Activated CD8-positive, alpha-beta memory T cell treated with anti-CD3 and anti-CD28 coated beads for 48 hours (primary cell): Measurements from ENCODE around the gene FGF16.
"Not testable (repeated sequence)": the region's sequence is repeated elsewhere in the genome, so short reads cannot be mapped to it uniquely, and the experiment has no call there.

Source experiments
- DNase-seq, 3 experiments: peaks; one replicate each; pipeline ENCODE4 v3.0.0-alpha.2; 2020; ENCODE audit warnings: low read depth in 2 of 3, low spot score in 2 of 3

The FGF16 gene

DNA sequence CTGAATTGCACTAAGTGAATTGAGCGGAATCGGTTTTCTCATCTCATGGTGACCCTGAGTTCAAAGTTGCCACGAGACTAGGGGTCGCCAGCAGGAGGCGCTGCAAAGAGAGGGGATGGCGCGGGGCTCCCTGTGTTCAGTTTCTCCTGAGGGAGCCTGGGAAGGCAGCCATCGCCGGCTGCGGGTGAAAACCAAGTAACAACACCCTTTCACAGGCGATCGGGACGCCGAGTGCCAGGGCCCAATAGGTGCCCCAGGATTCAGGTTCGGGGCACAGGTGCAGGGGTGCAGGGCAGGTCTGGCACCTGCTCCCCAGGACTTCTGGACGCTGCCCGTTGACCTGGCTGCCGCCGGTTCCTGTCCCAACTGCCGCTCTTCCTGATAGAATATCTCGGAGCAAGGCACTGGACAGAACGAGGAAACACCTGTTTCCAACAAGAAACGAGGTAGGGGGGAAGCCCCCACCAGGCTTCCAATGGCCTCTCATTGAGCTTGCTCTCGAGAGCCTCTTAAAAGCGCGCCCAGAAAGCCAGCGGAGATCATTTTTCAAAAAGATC is 1.1 kb upstream of the FGF16 start:
- DNase-seq, result no peak

DNA sequence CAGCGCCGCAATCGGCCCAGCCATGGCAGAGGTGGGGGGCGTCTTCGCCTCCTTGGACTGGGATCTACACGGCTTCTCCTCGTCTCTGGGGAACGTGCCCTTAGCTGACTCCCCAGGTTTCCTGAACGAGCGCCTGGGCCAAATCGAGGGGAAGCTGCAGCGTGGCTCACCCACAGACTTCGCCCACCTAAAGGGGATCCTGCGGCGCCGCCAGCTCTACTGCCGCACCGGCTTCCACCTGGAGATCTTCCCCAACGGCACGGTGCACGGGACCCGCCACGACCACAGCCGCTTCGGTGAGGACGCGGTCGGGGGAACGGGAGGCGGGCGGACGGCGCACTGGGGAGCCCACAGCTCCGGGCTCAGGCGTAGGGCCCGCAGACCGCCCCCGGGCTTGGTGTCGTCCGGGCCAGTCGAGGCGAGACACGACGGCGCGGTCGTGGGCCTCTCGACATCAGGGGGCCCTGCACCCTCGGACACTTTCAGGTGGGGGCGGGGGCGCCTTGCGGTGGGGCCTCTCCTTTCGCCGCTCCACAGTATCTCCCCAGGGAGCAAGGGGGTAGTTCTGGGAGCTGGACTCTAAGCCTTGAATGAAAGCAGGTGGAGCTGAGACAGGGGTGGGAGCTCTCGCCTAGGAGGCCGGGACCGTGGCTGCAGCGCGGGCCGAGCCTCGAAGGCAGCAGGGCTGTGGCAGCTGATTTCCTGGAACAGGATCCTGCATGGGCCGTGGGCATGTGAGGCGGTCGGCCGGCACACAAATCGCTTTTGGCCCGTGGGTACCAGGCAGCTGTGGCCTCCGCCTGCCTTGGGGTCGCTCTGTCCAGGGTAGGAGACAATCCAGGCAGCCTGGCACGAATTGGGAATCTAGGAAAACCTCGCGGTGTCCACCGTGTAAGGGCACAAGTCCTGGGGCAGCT is 722 bp downstream of the FGF16 start:
- DNase-seq, result no peak

DNA sequence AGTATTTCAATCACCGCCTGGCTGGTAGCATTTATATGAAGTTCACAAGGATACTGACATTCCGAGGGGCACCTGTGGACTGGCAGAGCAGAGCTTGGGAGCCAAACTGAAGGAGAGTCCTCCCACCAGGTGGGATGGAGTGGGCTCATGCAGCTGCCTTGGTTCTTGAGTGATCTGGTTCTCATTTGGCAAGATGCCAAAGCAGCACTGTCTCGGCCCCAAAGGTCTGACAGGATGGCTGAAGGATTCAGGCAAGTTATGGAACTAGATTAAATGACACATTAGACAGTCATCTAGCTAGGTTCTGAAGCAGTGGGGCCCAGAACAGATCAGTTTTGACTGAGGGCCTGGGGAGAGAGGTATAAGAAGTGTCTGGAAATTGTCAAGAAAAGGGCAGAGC is 3.2 kb downstream of the FGF16 start:
- DNase-seq, result no peak

DNA sequence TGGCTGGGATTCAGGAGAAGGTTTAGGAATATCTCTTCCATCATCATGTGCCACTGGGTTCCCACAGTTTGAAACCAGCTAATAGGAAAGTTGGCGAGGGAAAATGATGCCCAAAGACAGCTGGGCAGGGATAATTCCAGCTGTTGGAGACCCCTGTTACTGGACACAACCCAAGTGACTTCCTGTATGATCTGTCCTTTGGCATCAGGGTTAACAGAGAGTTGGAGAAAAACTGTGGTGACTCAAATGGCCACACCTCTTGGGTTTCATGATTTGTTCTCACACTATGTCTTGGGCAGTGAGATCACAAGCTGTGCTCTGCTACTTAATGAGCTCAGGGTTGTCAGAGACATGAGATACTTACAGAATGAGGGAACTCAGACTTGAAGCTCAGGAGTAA is 3.8 kb downstream of the FGF16 start:
- DNase-seq, result no peak

DNA sequence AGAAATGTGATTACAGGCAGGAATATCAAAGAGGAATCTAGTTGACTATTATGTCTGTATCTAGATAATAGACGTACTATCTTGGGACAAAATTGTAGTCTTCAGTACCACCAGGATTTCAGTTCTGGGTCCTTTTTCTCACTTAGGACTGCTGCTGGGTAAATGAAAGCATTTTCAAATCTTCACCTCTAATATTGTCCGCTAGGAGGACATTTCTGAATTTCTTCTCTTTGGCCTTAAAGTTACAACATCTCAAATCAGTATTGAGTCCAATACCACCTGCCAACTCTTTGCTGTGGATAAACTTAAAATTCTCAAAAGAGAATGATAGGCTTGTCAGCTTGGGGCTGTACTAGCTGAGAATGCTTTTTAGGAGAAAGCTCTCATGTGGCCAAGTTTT is 6.0 kb downstream of the FGF16 start:
- no peak for DNase-seq

DNA sequence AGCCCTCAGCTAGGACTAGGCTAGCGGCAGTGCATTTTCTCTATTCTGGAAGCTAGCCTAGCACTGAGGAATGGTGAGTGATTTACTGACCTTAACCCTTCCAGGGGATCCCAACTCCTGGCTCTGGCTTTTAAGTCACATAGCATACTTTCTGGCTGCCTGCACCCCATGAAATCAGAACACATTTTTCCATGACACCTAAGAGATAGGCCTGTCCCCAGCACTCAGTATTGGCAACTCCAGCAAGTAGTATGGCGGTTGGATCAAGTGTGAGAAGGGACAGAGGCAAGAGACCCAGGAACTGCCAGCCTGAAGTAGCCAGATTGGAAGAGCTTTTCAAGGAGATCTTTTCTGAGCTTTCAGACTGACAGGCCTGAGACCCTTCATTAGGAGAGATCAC is 8.2 kb downstream of the FGF16 start:
- no peak for DNase-seq

DNA sequence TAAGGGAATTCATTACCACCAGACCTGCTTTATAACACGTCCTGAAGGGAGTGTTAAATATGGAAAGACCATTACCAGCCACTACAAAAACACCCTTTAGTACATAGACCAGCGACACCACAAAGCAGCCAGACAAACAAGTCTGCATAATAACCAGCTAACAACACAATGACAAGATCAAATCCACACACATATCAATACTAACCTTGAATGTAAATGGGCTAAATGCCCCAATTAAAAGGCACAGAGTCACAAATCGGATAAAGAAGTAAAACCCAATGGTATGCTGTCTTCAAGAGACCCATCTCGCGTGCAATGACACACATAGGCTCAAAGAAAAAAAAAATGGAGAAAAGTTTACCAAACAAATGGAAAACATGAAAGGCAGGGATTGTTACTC is 36.9 kb downstream of the FGF16 start:
- no peak for DNase-seq

DNA sequence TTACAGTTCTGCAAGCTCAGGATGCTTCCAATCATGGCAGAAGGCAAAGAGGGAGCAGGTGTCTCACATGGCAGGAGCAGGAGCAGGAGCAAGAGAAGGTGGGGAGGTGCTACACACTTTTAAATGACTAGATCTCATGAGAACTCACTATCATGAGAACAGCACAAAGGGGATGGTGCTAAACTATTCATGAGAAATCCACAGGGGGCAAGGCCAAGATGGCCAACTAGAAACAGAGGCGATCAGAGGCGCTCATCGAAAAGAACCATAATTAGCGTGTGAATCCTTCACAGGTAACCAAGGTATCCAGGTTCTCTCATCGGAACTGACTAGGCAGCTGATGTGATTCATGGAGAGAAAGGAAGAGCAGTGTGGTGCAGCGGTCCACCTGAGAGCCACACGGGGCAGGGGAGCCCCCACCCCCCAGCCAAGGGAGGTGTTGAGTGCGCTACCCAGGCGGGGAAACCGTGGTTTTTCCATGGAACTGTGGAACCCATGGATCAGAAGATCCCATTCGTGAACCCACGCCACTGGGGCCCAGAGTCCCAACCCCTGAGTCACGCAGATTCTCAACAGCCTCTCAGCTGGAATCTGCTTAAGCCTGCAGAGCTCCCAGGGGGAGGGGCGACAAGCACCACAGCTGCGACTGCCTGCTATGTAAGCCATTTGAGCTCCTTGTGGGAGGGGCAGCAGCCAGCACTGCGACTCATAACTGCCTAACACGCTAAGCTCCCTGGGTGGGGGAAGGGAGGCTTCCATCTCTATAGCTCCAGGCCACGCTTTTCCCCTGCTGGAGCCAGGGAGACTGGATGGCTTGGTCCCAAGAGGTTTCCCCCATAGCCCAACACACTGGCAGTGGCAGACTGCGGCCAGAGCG is 46.7 kb downstream of the FGF16 start:
- DNase-seq, result no peak

DNA sequence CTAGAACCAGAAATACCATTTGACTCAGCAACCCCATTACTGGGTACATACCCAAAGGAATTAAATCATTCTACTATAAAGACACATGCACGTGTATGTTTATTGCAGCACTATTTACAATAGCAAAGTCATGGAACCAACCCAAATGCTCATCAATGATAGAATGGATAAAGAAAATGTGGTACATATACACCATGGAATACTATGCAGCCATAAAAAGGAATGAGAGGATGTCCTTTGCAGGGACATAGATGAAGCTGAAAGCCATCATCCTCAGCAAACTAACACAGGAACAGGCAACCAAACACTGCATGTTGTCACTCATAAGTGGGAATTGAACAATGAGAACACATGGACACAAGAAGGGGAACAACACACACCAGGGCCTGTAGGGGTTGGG is 53.0 kb downstream of the FGF16 start:
- not testable (repeated sequence) for DNase-seq

DNA sequence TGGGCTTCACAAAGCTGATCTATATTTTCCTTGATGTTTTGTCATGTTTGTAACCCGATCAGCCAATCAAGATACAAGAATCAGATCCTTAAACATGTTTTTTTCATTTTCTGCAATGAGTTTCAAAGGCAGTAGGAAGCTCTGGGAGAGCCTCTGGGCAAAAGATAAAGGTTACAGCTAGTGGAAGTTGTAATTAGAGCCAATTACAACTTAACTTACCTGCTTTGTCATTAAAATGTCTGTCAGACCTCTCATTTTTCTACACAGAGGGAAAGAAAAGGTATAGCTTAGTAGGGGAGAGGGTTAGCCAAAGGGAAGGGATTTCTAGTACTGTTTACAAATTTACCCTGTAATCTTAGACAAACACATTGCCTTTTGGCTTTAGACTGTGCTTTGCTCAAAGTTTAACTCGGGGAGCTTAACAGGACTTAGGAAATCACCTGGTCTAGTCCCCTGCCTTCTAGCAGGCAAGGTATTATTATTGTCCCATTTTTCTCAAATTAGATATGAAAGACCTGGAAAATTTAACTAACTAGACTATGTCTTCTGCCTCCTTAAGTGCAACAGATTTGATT is 55.8 kb downstream of the FGF16 start:
- DNase-seq, result no peak

DNA sequence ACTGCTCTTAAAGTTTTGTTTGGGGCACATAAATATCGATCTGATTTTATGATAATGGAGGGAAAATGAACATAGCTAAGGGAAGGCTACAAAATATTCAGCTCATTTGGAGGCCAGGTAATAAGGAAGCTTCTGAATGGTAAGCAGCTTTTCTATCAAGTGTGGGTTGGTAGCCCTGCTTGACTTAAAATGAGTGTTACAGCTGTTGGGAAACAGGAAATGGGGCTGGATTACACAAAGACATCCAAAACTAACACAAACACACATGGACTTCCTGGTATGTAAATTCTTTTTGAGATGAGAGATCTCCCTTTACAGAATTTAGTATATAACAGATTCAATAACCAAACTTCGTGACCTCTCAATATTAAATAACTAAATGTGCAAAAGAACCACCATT is 58.0 kb downstream of the FGF16 start:
- no peak for DNase-seq
